SK-N-SH (cell line): ENCODE results near the gene HTR1E. TPM values are rescaled to one million over a fixed set of nuclear protein-coding genes. Genes with fewer than 3 reads are reported as not detected.

Source experiments
- CTCF ChIA-PET: fragments of 300-600, 350-600 bp; formaldehyde crosslinking; extraction: SDS; loops from one replicate; lab custom pipeline; 2021; lab: Yijun Ruan, JAX
- POLR2A ChIA-PET: fragments of 350-600 bp; sonication (Branson Sonifier 250); formaldehyde crosslinking; extraction: SDS; loops from one replicate; lab custom pipeline; 2020; ENCODE audit warnings: antibody characterized with exemption, inconsistent platforms; lab: Yijun Ruan, JAX
- DNase-seq: peaks from one replicate; pipeline ENCODE4 v3.0.0; 2012
- H2AFZ ChIP-seq: fragments of 200-600 bp; sonication (generic); 2 replicates; pipeline ENCODE4 v1.8.1; 2016; ENCODE audit warnings: antibody characterized with exemption, mild to moderate bottlenecking, low read depth
- H3F3A ChIP-seq: fragments of 200-600 bp; sonication (generic); replicated peaks from 2 replicates; pipeline ENCODE3; 2016; ENCODE audit warnings: antibody characterized with exemption, mild to moderate bottlenecking; ENCODE audit not compliant: insufficient read depth
- H3K27ac ChIP-seq, 2 experiments: fragments of 200-500 bp in 1 of 2; fragments of 200-600 bp in 1 of 2; sonication (Bioruptor generic) in 1 of 2; sonication (generic), shearing (Covaris generic) in 1 of 2; 2 replicates each; pipeline versions ENCODE4 v1.5.1 to v1.6.1; 2014 to 2016; ENCODE audit warnings: low read depth in 2 of 2, inconsistent platforms in 1 of 2, low read length in 1 of 2, mild to moderate bottlenecking in 1 of 2, mixed read lengths in 1 of 2
- H3K27me3 ChIP-seq: fragments of 200-600 bp; sonication (generic), shearing (Covaris generic); 2 replicates; pipeline ENCODE4 v1.6.1; 2016; ENCODE audit warnings: mixed run types; ENCODE audit not compliant: insufficient read depth
- H3K36me3 ChIP-seq, 2 experiments: fragments of 200-500 bp in 1 of 2; fragments of 200-600 bp in 1 of 2; sonication (Bioruptor generic) in 1 of 2; sonication (generic) in 1 of 2; replicated peaks in 1 of 2; 2 replicates each; pipeline versions ENCODE3 to v1.5.1; 2014 to 2016; ENCODE audit warnings: low read length in 1 of 2, mild to moderate bottlenecking in 1 of 2; ENCODE audit not compliant: insufficient read depth in 2 of 2, control insufficient read depth in 1 of 2
- H3K4me1 ChIP-seq, 2 experiments: fragments of 200-500 bp in 1 of 2; fragments of 200-600 bp in 1 of 2; sonication (Bioruptor generic) in 1 of 2; sonication (generic), shearing (Covaris generic) in 1 of 2; 2 replicates each; pipeline versions ENCODE4 v1.5.1 to v1.6.1; 2014 to 2016; ENCODE audit warnings: low read depth in 1 of 2, low read length in 1 of 2, mixed run types in 1 of 2; ENCODE audit not compliant: insufficient read depth in 2 of 2, control insufficient read depth in 1 of 2
- H3K4me2 ChIP-seq: fragments of 200-600 bp; sonication (generic), shearing (Covaris generic); 2 replicates; pipeline ENCODE4 v1.6.1; 2017; ENCODE audit warnings: mixed run types
- H3K4me3 ChIP-seq, 2 experiments: fragments of 200-500 bp in 1 of 2; fragments of 200-600 bp in 1 of 2; sonication (Bioruptor generic) in 1 of 2; sonication (generic), shearing (Covaris generic) in 1 of 2; 2 replicates each; pipeline versions ENCODE4 v1.5.1 to v1.8.1; 2014 to 2016; ENCODE audit warnings: low read depth in 2 of 2, inconsistent platforms in 1 of 2, low read length in 1 of 2, mild to moderate bottlenecking in 1 of 2, mixed read lengths in 1 of 2, moderate library complexity in 1 of 2
- H3K79me2 ChIP-seq: fragments of 200-600 bp; sonication (generic); 2 replicates; pipeline ENCODE4 v1.8.1; 2017; ENCODE audit warnings: mild to moderate bottlenecking; ENCODE audit not compliant: insufficient read depth
- H3K9ac ChIP-seq: fragments of 200-600 bp; sonication (generic); 2 replicates; pipeline ENCODE4 v1.6.1; 2017; ENCODE audit warnings: mixed run types
- H3K9me2 ChIP-seq: fragments of 200-600 bp; sonication (generic); 2 replicates; pipeline ENCODE4 v1.6.1; 2017; ENCODE audit warnings: mixed run types
- H3K9me3 ChIP-seq: fragments of 200-600 bp; sonication (generic); 2 replicates; pipeline ENCODE4 v1.6.1; 2017; ENCODE audit warnings: mixed run types, mild to moderate bottlenecking, moderate library complexity
- H4K20me1 ChIP-seq: fragments of 200-600 bp; sonication (generic); 2 replicates; pipeline ENCODE4 v1.6.1; 2017; ENCODE audit warnings: mild to moderate bottlenecking, mixed run types; ENCODE audit not compliant: insufficient read depth
- ELF1 ChIP-seq: IDR thresholded peaks from 2 replicates; pipeline ENCODE4 v1.4.0; 2012
- FOSL2 ChIP-seq: IDR thresholded peaks from 2 replicates; pipeline ENCODE4 v1.4.0; 2012; ENCODE audit warnings: low read depth, mild to moderate bottlenecking, moderate library complexity, borderline replicate concordance
- FOXJ3 ChIP-seq: sonication (generic); formaldehyde crosslinking; IDR thresholded peaks from 2 replicates; pipeline ENCODE4 v1.5.1; 2020; ENCODE audit warnings: mild to moderate bottlenecking, missing genetic modification reagents
- FOXM1 ChIP-seq: IDR thresholded peaks from 2 replicates; pipeline ENCODE4 v1.4.0; 2012; ENCODE audit warnings: low read depth, mild to moderate bottlenecking
- GATA2 ChIP-seq: sonication (generic); formaldehyde crosslinking; IDR thresholded peaks from 2 replicates; pipeline ENCODE4 v1.5.0; 2020; ENCODE audit warnings: mild to moderate bottlenecking, missing genetic modification reagents
- IRF3 ChIP-seq: fragments of 150-350 bp; IDR thresholded peaks from 2 replicates; pipeline ENCODE4 v1.6.1; 2016; ENCODE audit warnings: mild to moderate bottlenecking, low read depth, low read length
- JUND ChIP-seq: IDR thresholded peaks from 2 replicates; pipeline ENCODE4 v1.4.0; 2012
- MAX ChIP-seq: IDR thresholded peaks from 2 replicates; pipeline ENCODE4 v1.4.0; 2012; ENCODE audit warnings: low read depth
- MEF2A ChIP-seq: IDR thresholded peaks from 2 replicates; pipeline ENCODE4 v1.4.0; 2012; ENCODE audit warnings: low read depth, borderline replicate concordance
- NFIC ChIP-seq: IDR thresholded peaks from 2 replicates; pipeline ENCODE4 v1.4.0; 2012; ENCODE audit warnings: borderline replicate concordance
- PBX3 ChIP-seq: IDR thresholded peaks from 2 replicates; pipeline ENCODE4; 2012
- POLR2AphosphoS5 ChIP-seq: IDR thresholded peaks from 2 replicates; pipeline ENCODE4 v1.6.1; 2012; ENCODE audit warnings: low read depth, low read length
- RAD21 ChIP-seq: IDR thresholded peaks from 2 replicates; pipeline ENCODE4 v1.6.1; 2012; ENCODE audit warnings: mild to moderate bottlenecking, low read length
- RXRA ChIP-seq: IDR thresholded peaks from 2 replicates; pipeline ENCODE4 v1.4.0; 2012; ENCODE audit warnings: low read depth, mild to moderate bottlenecking, borderline replicate concordance
- TAF1 ChIP-seq: IDR thresholded peaks from 2 replicates; pipeline ENCODE4 v1.6.1; 2012; ENCODE audit warnings: low read depth, mild to moderate bottlenecking, low read length, moderate library complexity, borderline replicate concordance
- TCF12 ChIP-seq: IDR thresholded peaks from 2 replicates; pipeline ENCODE4 v1.4.0; 2012
- USF1 ChIP-seq: IDR thresholded peaks from 2 replicates; pipeline ENCODE4 v1.4.0; 2012; ENCODE audit warnings: low read depth, borderline replicate concordance
- YY1 ChIP-seq: IDR thresholded peaks from 2 replicates; pipeline ENCODE4 v1.4.0; 2012; ENCODE audit warnings: low read depth, mild to moderate bottlenecking
- WGBS: methylation state at CpG from one replicate; pipeline ENCODE4 v1.1.6; 2017; ENCODE audit warnings: low lambda C conversion rate; 5-methylcytosine and 5-hydroxymethylcytosine counted together
- polyA plus RNA-seq, 3 experiments: library from polyadenylated mRNA; depleted of rRNA; stranded (reverse); fragments of >200 nt; gene quantifications; 2 replicates each; pipeline ENCODE4 v1.2.3, GENCODE V29; 2012

The HTR1E gene
- polyA plus RNA-seq, 1 of the 3 experiments (the other 2 are of a cell fraction) = 0.02 TPM

- TF ChIP-seq FOXM1 = no peak
- Histone ChIP-seq H3K4me3 (no peak overlapping the region), H3K9me2 (no peaks in the 10 kb centered on the region), H3K27ac (peak overlapping the region in 1 of 2 experiments; percentile 9; a peak in 1 of 4 replicates), H4K20me1 (no peaks in the 10 kb centered on the region), H3K4me1 (peaks cover 0 to 21% of the 10 kb centered on the region in 2 experiments; a peak in 1 of 4 replicates), H3K4me2 (no peak overlapping the region), H3K36me3 (no peaks in the 10 kb centered on the region), H3K9me3 (no peaks in the 10 kb centered on the region), H3F3A (no peaks in the 10 kb centered on the region), H3K27me3 (peaks cover 9% of the 10 kb centered on the region; the same call in 1 of the 2 replicates), H2AFZ (no peak overlapping the region), H3K79me2 (no peaks in the 10 kb centered on the region), H3K9ac (no peak overlapping the region)
- ChIA-PET POLR2A (no interaction called here), CTCF (interaction anchor here (0.6 to 1.2 kb wide), 4 partner anchors 14 to 1264 kb away, joined by 3 to 6 read pairs (median 4); no protein-coding TSS in a partner anchor)
- 13% methylated on average over 1 of the region's 1 CpG for WGBS
- no peak for DNase-seq
Observed at GRCh38 chr6:86941461-86941860, 4.1 kb downstream of the HTR1E start.

- Histone ChIP-seq H3K9ac (no peak overlapping the region), H3K4me1 (peaks cover 0 to 19% of the 10 kb centered on the region in 2 experiments; a peak in 1 of 4 replicates), H3K27me3 (peaks cover 3% of the 10 kb centered on the region; the same call in 1 of the 2 replicates), H3K79me2 (no peaks in the 10 kb centered on the region), H3K9me3 (no peaks in the 10 kb centered on the region), H3K27ac (peak overlapping the region in 1 of 2 experiments; percentile 22; a peak in 1 of 4 replicates), H3F3A (no peaks in the 10 kb centered on the region), H3K9me2 (no peaks in the 10 kb centered on the region), H2AFZ (no peak overlapping the region), H4K20me1 (no peaks in the 10 kb centered on the region), H3K36me3 (no peaks in the 10 kb centered on the region), H3K4me2 (no peak overlapping the region), H3K4me3 (peak overlapping the region in 1 of 2 experiments; percentile 14; a peak in 2 of 4 replicates)
- ChIA-PET CTCF (interaction anchor here (0.6 to 1.5 kb wide), 5 partner anchors 86 to 1020 kb away, joined by 3 to 4 read pairs (median 3); no protein-coding TSS in a partner anchor), POLR2A (interaction anchor here (0.6 kb wide), 1 partner anchor 728 kb away, joined by 4 read pairs; no protein-coding TSS in a partner anchor)
- TF ChIP-seq NFIC (no peak), ELF1 (no peak), MAX (no peak), USF1 (no peak), RXRA (no peak), IRF3 (no peak), FOSL2 (no peak), PBX3 (no peak), POLR2AphosphoS5 (no peak), TCF12 (no peak), RAD21 (no peak), GATA2 (CRISPR knock-in tag) (no peak), MEF2A (no peak), TAF1 (no peak), FOXJ3 (CRISPR knock-in tag) (no peak), YY1 (no peak), JUND (no peak)
- WGBS = 5% methylated on average over 6 of the region's 6 CpGs
- no peak for DNase-seq
Observed at GRCh38 chr6:86942769-86943516, 5.6 kb downstream of the HTR1E start.
